GM21717 (cell line): Measurements from ENCODE around the gene FAM83E.

Source experiments
- ATAC-seq: cut with Tn5 transposase; IDR thresholded peaks from one replicate; pipeline ENCODE4 v1.9.1; 2021; ENCODE audit warnings: mild to moderate bottlenecking, moderate library complexity; ENCODE audit not compliant: unreplicated experiment

FAM83E gene

DNA sequence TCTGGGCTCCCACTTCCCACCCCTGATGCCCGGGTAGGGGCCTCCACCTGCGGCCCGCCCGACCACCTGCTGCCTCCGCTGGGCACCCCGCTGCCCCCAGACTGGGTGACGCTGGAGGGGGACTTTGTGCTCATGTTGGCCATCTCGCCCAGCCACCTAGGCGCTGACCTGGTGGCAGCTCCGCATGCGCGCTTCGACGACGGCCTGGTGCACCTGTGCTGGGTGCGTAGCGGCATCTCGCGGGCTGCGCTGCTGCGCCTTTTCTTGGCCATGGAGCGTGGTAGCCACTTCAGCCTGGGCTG, 14.4 kb upstream of the FAM83E start:
- no peak for ATAC-seq

- ATAC-seq = no peak
Measured at GRCh38 chr19:48628486-48629296, 13.8 kb upstream of the FAM83E start.

- ATAC-seq = no peak
Measured at GRCh38 chr19:48627865-48628314, 13.0 kb upstream of the FAM83E start.

DNA sequence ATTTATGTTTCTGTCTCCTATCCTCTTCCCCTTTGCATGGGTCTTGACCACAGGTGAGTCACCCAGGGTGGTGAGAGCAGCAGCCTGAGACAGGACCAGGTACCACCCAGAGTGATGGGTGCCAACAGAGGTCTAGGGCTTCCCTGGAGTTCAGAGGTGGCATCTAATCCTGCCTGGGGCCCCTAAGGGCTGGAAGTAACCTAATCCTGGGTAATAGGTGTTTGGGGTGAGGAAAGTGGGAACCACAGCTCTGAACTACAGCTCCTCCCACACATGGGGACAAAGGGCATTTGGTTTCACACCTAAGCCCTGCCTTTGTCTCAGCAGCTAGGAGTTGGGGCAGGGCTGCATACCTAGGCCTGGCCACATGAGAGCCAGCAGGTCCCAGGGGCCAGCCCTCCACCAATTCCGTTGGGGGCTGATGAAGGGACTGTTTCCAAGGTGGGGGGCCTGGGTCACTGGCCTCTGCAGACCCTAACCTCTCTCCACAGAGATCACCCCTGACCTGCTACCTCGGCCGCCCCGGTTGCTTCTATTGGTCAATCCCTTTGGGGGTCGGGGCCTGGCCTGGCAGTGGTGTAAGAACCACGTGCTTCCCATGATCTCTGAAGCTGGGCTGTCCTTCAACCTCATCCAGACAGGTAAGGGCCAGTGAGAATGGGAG, 12.5 kb upstream of the FAM83E start:
- ATAC-seq = no peak

GRCh38 chr19:48625891-48626327, 11.0 kb upstream of the FAM83E start:
- ATAC-seq = no peak

- no peak for ATAC-seq
Measured at GRCh38 chr19:48624791-48625723, 10.2 kb upstream of the FAM83E start.

DNA sequence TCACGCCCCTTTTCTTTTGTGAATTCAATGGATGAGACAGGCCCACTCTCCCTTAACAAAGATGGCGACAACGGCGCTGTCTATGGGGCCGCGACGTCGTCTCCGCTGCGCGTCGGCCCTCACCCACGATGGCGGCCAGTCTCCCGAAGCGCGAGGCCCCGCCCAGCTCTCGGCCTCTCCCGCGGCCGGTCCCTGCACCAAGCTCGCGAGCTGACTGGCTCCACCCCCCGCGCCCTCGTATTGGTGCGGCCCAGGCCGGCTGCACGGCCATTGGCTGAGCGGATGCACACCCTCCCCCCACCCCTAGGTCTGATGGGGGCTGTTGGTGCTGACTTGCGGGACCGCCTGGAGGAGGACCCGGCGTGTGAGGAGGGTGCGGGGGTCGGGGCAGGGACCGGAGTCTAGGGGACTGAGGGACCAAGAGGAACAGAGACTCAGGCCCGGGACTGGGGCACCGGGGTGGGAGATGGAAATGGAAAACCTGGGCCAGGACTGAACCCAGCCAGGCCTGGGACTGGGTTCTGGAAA, 9.3 kb upstream of the FAM83E start:
- ATAC-seq = peak; percentile 51

GRCh38 chr19:48623556-48624066, 8.7 kb upstream of the FAM83E start:
- no peak for ATAC-seq

DNA sequence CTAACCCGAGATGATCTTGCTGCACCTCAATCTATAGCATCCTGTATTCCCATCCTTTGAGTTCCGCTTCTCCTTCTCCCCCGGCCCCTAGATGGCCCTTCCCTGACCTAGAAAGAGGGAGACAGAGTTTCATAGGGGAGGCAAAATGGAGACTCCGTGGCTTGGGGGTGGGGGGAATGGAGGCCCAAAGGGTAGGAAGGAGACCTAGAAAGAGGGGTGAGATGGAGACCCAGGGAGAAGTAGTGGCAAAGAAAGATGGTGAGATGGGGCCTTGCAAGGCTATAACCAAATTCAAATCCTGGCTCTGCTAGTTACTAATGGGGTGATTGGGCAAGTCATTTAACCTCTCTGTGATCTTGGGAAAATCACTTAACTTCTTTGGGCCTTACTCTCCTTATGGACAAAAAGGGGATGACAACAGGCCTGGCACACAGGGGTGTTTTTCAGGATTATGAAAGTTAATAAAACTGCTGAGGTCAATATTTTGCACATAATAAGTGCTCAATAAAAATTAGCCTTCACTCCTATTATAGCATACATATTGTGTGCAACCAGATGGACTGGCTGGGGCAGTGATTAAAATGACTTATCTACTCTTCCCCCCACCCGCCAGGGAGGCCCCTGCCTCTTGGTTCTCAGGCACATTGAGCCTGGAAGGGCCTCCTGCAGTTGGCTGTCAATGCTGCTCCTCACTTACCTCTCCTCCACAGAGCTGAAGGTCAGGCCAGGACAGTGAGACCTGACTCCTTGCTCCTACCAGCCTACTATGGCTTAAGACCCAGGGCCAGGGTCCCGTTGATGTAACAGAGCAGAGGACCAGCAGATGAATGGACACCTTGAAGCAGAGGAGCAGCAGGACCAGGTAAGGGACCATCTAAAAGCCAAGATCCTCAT, 5.1 kb upstream of the FAM83E start:
- no peak for ATAC-seq

GRCh38 chr19:48618916-48619691, 4.2 kb upstream of the FAM83E start, which contains the start of the genes RPL18 and SPHK2:
TSS of gene RPL18 (minus strand) at chr19:48619178. CDS start at chr19:48619143, 35 bp downstream.
TSS of gene SPHK2 (plus strand) at chr19:48619506. CDS start at chr19:48620515, 1,009 bp downstream.
- peak; percentile 65 for ATAC-seq

GRCh38 chr19:48618278-48618915, 3.5 kb upstream of the FAM83E start:
- no peak for ATAC-seq

DNA sequence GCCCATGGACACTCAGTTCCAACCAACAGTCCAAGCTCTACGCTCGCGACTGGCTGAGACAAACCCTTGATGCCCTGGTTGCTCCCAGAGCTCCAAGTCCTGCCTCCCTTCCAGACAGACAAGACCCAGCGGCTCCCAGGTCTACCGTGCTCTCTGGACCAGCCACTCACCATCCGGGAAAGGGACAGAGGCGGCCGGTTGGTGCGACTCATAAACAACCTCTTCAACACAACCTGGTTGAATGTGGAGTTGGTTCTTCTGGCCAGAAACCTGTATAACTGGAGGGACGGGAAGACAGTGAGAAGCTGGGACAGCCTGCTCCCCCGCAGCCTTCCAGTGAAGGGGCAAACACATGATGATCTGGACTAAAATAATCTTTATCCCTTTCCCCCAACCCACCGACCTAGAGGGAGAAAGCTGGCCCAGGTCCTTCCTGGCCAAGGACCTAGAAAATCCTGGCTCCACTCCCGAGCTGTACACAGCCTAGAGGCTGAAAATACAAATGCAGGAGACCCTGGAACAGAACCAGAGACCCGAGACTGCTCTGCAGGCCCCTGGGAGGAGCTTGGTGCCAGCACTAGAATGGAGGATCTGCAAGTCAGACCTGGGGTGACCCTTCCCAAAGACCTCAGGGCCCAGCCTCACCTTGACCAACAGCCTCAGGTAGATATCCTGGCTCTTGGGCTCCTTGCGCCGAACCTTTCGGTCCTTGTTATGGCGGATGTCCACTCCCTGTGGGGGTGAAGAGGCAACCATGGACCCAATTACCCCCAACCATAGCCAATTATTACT, 2.5 kb upstream of the FAM83E start:
- no peak for ATAC-seq

- no peak for ATAC-seq
Measured at GRCh38 chr19:48616491-48617056, 1.7 kb upstream of the FAM83E start.

GRCh38 chr19:48616041-48616436, 1.2 kb upstream of the FAM83E start:
- no peak for ATAC-seq

- ATAC-seq = no peak
Measured at GRCh38 chr19:48615231-48616040, 560 bp upstream of the FAM83E start.

DNA sequence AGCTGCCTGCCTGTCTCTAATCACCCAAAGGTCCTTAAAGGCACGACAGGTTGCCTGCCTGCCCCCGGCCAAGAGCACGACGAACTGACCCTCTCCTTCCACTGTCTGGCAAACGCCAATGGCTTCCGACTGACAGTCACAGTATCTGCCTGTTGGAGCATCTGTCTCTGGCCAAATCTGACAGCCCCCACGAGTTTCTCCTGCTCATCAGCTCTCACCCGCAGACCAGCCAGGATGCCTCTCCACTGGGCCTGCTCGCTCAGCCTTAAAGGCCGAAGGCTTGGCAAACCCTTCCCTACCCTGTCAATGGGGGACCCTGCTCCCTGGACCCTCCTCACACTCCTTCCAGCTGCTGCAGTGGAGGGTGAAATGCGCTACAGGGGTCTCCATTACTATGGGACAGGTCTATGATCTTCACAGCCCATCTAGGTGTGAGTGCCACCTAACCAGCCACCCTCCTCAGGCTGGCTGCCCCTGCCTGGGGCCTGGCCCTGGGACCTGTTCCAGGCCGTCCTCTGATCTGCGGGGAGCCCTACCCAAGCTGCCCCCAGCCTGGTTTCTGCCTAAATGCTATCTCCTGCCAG, 932 bp downstream of the FAM83E start:
- no peak for ATAC-seq
